ENCODE results near the gene KRTAP29-1. TPM values are rescaled to one million over a fixed set of nuclear protein-coding genes. Genes with fewer than 3 reads are reported as not detected.

KRTAP29-1 gene
- total RNA-seq, 1 donor from 2014 or later, result not detected

DNA sequence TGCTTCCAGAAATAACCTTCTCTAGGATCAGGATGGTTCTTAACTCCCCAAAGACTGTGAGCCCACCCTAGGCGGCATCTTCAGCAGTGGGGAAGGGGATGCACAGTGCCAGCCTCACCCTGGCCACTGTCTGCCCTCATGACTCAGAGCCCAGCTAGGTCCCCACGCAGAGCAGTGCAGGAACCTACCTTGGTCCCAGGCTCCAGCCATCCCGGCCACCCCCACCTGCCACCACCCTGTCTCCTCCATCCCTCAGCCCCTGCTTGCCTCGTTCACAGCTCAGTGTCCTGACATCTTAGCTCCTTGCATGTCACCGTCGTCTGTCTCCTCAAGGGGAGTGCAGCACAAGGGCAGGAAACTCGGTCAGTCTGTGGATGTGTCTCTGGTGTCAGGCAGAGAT is 29.0 kb upstream of the KRTAP29-1 start:
- Histone ChIP-seq H3K36me3 (no peaks in the 10 kb centered on the region), H3K4me1 (no peaks in the 10 kb centered on the region), H3K27ac (no peak overlapping the region), H3K27me3 (no peaks in the 10 kb centered on the region), H3K4me3 (no peak overlapping the region), H3K9me3 (no peaks in the 10 kb centered on the region)
- DNase-seq (ENCODE audit: low spot score in 2 of 2), result no peak
- TF ChIP-seq CTCF (IDR thresholded peaks at IDR 0.05), result no peak
- intact Hi-C loops (cut with DNase I), result no loop called here

- Histone ChIP-seq H3K9me3 (no peaks in the 10 kb centered on the region), H3K27me3 (no peaks in the 10 kb centered on the region), H3K27ac (no peak overlapping the region), H3K36me3 (no peaks in the 10 kb centered on the region), H3K4me3 (no peak overlapping the region), H3K4me1 (no peaks in the 10 kb centered on the region)
- peak; percentile 21 to 50 (median 31) for TF ChIP-seq CTCF (IDR thresholded peaks at IDR 0.05)
- intact Hi-C loops (cut with DNase I), result no loop called here
- no peak for DNase-seq (ENCODE audit: low spot score in 2 of 2)
Observed at GRCh38 chr17:41329279-41329948, 26.8 kb upstream of the KRTAP29-1 start.

DNA sequence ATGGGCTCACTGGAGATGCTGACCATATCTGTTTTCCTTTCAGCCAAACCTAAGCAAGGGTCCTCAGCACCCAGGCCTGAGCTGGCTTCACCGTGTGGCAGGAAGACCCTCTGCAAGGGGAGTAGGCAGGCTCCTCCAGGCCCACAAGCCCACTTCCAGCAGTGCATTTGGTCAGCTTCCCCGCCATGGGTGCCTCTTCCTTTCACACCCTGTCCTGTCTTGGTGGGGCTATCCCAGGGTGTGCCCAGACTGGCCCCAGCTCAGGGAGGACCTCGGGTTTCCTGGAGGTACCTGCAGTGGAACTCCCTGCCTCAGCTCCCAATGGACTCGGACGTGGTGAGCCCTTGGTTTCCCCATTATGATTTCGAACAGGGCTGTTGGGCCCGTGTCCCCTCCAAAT is 25.6 kb upstream of the KRTAP29-1 start:
- no peak for DNase-seq (ENCODE audit: low spot score in 2 of 2)
- no peak for TF ChIP-seq CTCF (IDR thresholded peaks at IDR 0.05)
- Histone ChIP-seq H3K4me1 (no peaks in the 10 kb centered on the region), H3K27ac (no peak overlapping the region), H3K27me3 (no peaks in the 10 kb centered on the region), H3K4me3 (no peak overlapping the region), H3K36me3 (no peaks in the 10 kb centered on the region), H3K9me3 (no peaks in the 10 kb centered on the region)
- intact Hi-C loops (cut with DNase I), result no loop called here

GRCh38 chr17:41327411-41328120 is 24.9 kb upstream of the KRTAP29-1 start:
- no peak for DNase-seq (ENCODE audit: low spot score in 2 of 2)
- intact Hi-C loops (cut with DNase I), result no loop called here

More at GRCh38 chr17:41327411-41328120, 24.9 kb upstream of the KRTAP29-1 start:
- no peak overlapping the region for H3K27ac ChIP-seq
- no peaks in the 10 kb centered on the region for H3K9me3 ChIP-seq
- no peaks in the 10 kb centered on the region for H3K27me3 ChIP-seq
- H3K4me3 ChIP-seq, result no peak overlapping the region
- no peaks in the 10 kb centered on the region for H3K4me1 ChIP-seq
- TF ChIP-seq CTCF (IDR thresholded peaks at IDR 0.05), result no peak
- H3K36me3 ChIP-seq, result no peaks in the 10 kb centered on the region
